Gastrocnemius medialis (tissue), 4 donors: ENCODE measurements around the gene HOXD8. TPM values are rescaled to one million over a fixed set of nuclear protein-coding genes. Genes with fewer than 3 reads are reported as not detected.
A peak's percentile ranks its signal among the peaks of the same experiment; 100 is the strongest.

Experiments
- ATAC-seq, 2 donors: fragments of 150-250 bp; one replicate each; pipeline ENCODE4 v1.9.1; 2016
- DNase-seq, 2 donors: peaks; one replicate each; pipeline ENCODE4 v3.0.0-alpha.2; 2019
- H3K27ac ChIP-seq, 4 donors: fragments of 200-600 bp; sonication (generic); 1 replicate in 1 of 4; 2 replicates in 3 of 4; pipeline ENCODE4 v1.5.1; 2016 to 2018; ENCODE audit warnings: mild to moderate bottlenecking in 2 of 4, moderate library complexity in 1 of 4
- H3K27me3 ChIP-seq, 3 donors: fragments of 200-600 bp; sonication (generic) in 2 of 3; 1 replicate in 1 of 3; 2 replicates in 2 of 3; pipeline versions ENCODE4 v1.5.1 to v1.6.0; 2016 to 2019; ENCODE audit warnings: mild to moderate bottlenecking in 1 of 3, moderate library complexity in 1 of 3
- H3K36me3 ChIP-seq, 2 donors: fragments of 200-600 bp; sonication (generic) in 1 of 2; one replicate each; pipeline ENCODE4 v1.5.1; 2017 to 2018
- H3K4me1 ChIP-seq, 2 donors: fragments of 200-600 bp; sonication (generic) in 1 of 2; one replicate each; pipeline ENCODE4 v1.5.1; 2016 to 2017; ENCODE audit warnings: mild to moderate bottlenecking in 2 of 2
- H3K4me3 ChIP-seq, 4 donors: fragments of 200-600 bp; sonication (generic) in 3 of 4; 1 replicate in 1 of 4; 2 replicates in 3 of 4; pipeline ENCODE4 v1.5.1; 2016 to 2019; ENCODE audit warnings: mild to moderate bottlenecking in 2 of 4
- H3K9me3 ChIP-seq, 3 donors: fragments of 200-600 bp; sonication (generic) in 2 of 3; 1 replicate in 1 of 3; 2 replicates in 2 of 3; pipeline ENCODE4 v1.5.1; 2016 to 2019
- CTCF ChIP-seq, 5 experiments: fragments of 450-650 bp in 3 of 5; fragments of 200-600 bp in 2 of 5; sonication (generic) in 2 of 5; IDR thresholded peaks in 4 of 5; conservative IDR thresholded peaks in 1 of 5; 1 replicate in 4 of 5; 2 replicates in 1 of 5; pipeline ENCODE4 v1.5.1; 2016 to 2019; ENCODE audit warnings: antibody characterized with exemption in 5 of 5, mild to moderate bottlenecking in 3 of 5, moderate library complexity in 3 of 5
- POLR2A ChIP-seq, 2 donors: fragments of 450-650 bp; IDR thresholded peaks; one replicate each; pipeline ENCODE4 v1.6.1; 2017; ENCODE audit warnings: antibody characterized with exemption in 2 of 2, mild to moderate bottlenecking in 2 of 2, moderate library complexity in 2 of 2
- in situ Hi-C, 4 donors: fragments of 200-750 bp; cut with MboI; loops; one replicate each; pipeline versions ENCODE4 v1.15.0 to v1.8.0; 2017; ENCODE audit warnings: low sequenced_read_pairs in 4 of 4
- intact Hi-C: fragments of 100-400 bp; cut with DNase I; formaldehyde crosslinking; loops from one replicate; pipeline ENCODE4 v1.15.1; 2023; ENCODE audit warnings: low total_unique reads
- total RNA-seq, 4 donors: library from RNA; depleted of rRNA; stranded (reverse); fragments of >200 nt; gene quantifications; one replicate each; pipeline versions ENCODE4 v1.1.0 to v1.2.3, GENCODE V29; 2016

The HOXD8 gene
- total RNA-seq, 4 donors from 2014 or later, result 4.0 to 12.0 (median 7.2) TPM

- H3K27me3 ChIP-seq, result peaks cover 0 to 54% (median 28%) of the 10 kb centered on the region in 3 donors
- H3K9me3 ChIP-seq, result no peaks in the 10 kb centered on the region
- H3K4me3 ChIP-seq, result peak overlapping the region; percentile 60 to 68 (median 66)
- H3K27ac ChIP-seq, result peak overlapping the region; percentile 83 to 95 (median 86)
- no peaks in the 10 kb centered on the region for H3K36me3 ChIP-seq
- no peak for DNase-seq
- in situ Hi-C loops (loop anchor here in 3 of 4 donors (25.0 kb wide), 2 partner anchors 681 to 1031 kb away; no protein-coding TSS in a partner anchor), intact Hi-C loops (loop anchor here (2.0 to 5.0 kb wide), 2 partner anchors 58 to 129 kb away; partner anchors contain the start of genes HOXD1 and LNPK)
- no peak for ATAC-seq
- no peak for TF ChIP-seq POLR2A (IDR thresholded peaks at IDR 0.05)
- TF ChIP-seq CTCF (IDR thresholded peaks at IDR 0.05 in 4 of 5, conservative IDR thresholded peaks at IDR 0.05 in 1 of 5), result no peak
- H3K4me1 ChIP-seq, result peaks cover 9 to 15% of the 10 kb centered on the region in 2 donors
These were observed 1.7 kb downstream of the HOXD8 start for GRCh38 chr2:176130957-176131847.

GRCh38 chr2:176131848-176132158, 2.3 kb downstream of the HOXD8 start:
- Histone ChIP-seq H3K36me3 (no peaks in the 10 kb centered on the region), H3K9me3 (no peaks in the 10 kb centered on the region), H3K27ac (peak overlapping the region; percentile 83 to 95 (median 86)), H3K4me1 (peaks cover 9 to 15% of the 10 kb centered on the region in 2 donors), H3K27me3 (peaks cover 0 to 52% (median 29%) of the 10 kb centered on the region in 3 donors), H3K4me3 (peak overlapping the region; percentile 60 to 68 (median 66))
- TF ChIP-seq CTCF (IDR thresholded peaks at IDR 0.05 in 4 of 5, conservative IDR thresholded peaks at IDR 0.05 in 1 of 5) (no peak), POLR2A (IDR thresholded peaks at IDR 0.05) (no peak)
- intact Hi-C loops (loop anchor here (2.0 to 5.0 kb wide), 2 partner anchors 57 to 130 kb away; partner anchors contain the start of genes HOXD1 and LNPK), in situ Hi-C loops (loop anchor here in 3 of 4 donors (25.0 kb wide), 2 partner anchors 680 to 1030 kb away; no protein-coding TSS in a partner anchor)
- ATAC-seq (no peak), DNase-seq (no peak)

- Histone ChIP-seq H3K9me3 (no peaks in the 10 kb centered on the region), H3K36me3 (no peaks in the 10 kb centered on the region), H3K27ac (peak overlapping the region; percentile 83 to 95 (median 86)), H3K4me3 (peak overlapping the region; percentile 9 to 68 (median 42)), H3K4me1 (peaks cover 10 to 15% of the 10 kb centered on the region in 2 donors), H3K27me3 (peaks cover 0 to 53% (median 36%) of the 10 kb centered on the region in 3 donors)
- ATAC-seq (no peak), DNase-seq (no peak)
- in situ Hi-C loops (loop anchor here in 3 of 4 donors (25.0 kb wide), 2 partner anchors 680 to 1030 kb away; no protein-coding TSS in a partner anchor), intact Hi-C loops (loop anchor here (5.0 kb wide), 1 partner anchor 130 kb away; the partner anchor contains the start of gene LNPK)
- no peak for TF ChIP-seq CTCF (IDR thresholded peaks at IDR 0.05 in 4 of 5, conservative IDR thresholded peaks at IDR 0.05 in 1 of 5)
These were observed 3.0 kb downstream of the HOXD8 start for GRCh38 chr2:176132205-176133171.

- intact Hi-C loops (loop anchor here (5.0 kb wide), 1 partner anchor 131 kb away; the partner anchor contains the start of gene LNPK), in situ Hi-C loops (loop anchor here in 3 of 4 donors (25.0 kb wide), 2 partner anchors 679 to 1029 kb away; no protein-coding TSS in a partner anchor)
- H3K27ac ChIP-seq, result peak overlapping the region; percentile 83 to 95 (median 86)
- H3K4me1 ChIP-seq, result peaks cover 15 to 19% of the 10 kb centered on the region in 2 donors
- H3K36me3 ChIP-seq, result no peaks in the 10 kb centered on the region
- ATAC-seq (no peak), DNase-seq (no peak)
- TF ChIP-seq CTCF (IDR thresholded peaks at IDR 0.05 in 4 of 5, conservative IDR thresholded peaks at IDR 0.05 in 1 of 5) (no peak), POLR2A (IDR thresholded peaks at IDR 0.05) (no peak)
- H3K27me3 ChIP-seq, result peaks cover 0 to 50% (median 30%) of the 10 kb centered on the region in 3 donors
- no peaks in the 10 kb centered on the region for H3K9me3 ChIP-seq
- no peak overlapping the region for H3K4me3 ChIP-seq
These were observed 3.9 kb downstream of the HOXD8 start for GRCh38 chr2:176133389-176133788.
